Measurements from ENCODE around the gene UGT2B15.
"Not testable (repeated sequence)": the region's sequence is repeated elsewhere in the genome, so short reads cannot be mapped to it uniquely, and the experiment has no call there.

Gene UGT2B15

GRCh38 chr4:68655764-68656444 is 14.5 kb downstream of the UGT2B15 start:
- no peak for DNase-seq

GRCh38 chr4:68654946-68655721 is 15.3 kb downstream of the UGT2B15 start:
- DNase-seq = no peak

GRCh38 chr4:68651932-68652331 is 18.5 kb downstream of the UGT2B15 start:
- no peak for DNase-seq

GRCh38 chr4:68630371-68630770 is 40.1 kb downstream of the UGT2B15 start:
- no peak for DNase-seq

- not testable (repeated sequence) for DNase-seq
These were observed 47.7 kb downstream of the UGT2B15 start for GRCh38 chr4:68622731-68623130.

- no peak for DNase-seq
These were observed 53.3 kb downstream of the UGT2B15 start for GRCh38 chr4:68617003-68617698.

GRCh38 chr4:68615699-68616422 is 54.6 kb downstream of the UGT2B15 start:
- DNase-seq = no peak

- DNase-seq = no peak
These were observed 56.7 kb downstream of the UGT2B15 start for GRCh38 chr4:68613752-68614151.

- no peak for DNase-seq
These were observed 64.2 kb downstream of the UGT2B15 start for GRCh38 chr4:68606240-68606639.

GRCh38 chr4:68599150-68599549 is 71.3 kb downstream of the UGT2B15 start:
- no peak for DNase-seq

- DNase-seq = no peak
These were observed 73.0 kb downstream of the UGT2B15 start for GRCh38 chr4:68597482-68597881.

Data from NCI-H774 (cell line).